ENCODE results near the gene LHX1. TPM values are rescaled to one million over a fixed set of nuclear protein-coding genes. Genes with fewer than 3 reads are reported as not detected.
A peak's percentile ranks its signal among the peaks of the same experiment; 100 is the strongest.

LHX1 gene
- polyA plus RNA-seq, 5 donors, result 0.31 TPM; not detected in 4

- DNase-seq, result no peak
Observed at GRCh38 chr17:36937959-36938565, 787 bp downstream of the LHX1 start.

- DNase-seq, result no peak
Observed at GRCh38 chr17:36938566-36939051, 1.3 kb downstream of the LHX1 start.

GRCh38 chr17:36939052-36939801 is 2.0 kb downstream of the LHX1 start:
- DNase-seq, result no peak

- DNase-seq, result no peak
Observed at GRCh38 chr17:36939802-36940312, 2.6 kb downstream of the LHX1 start.

- DNase-seq, result no peak
Observed at GRCh38 chr17:36940313-36941264, 3.3 kb downstream of the LHX1 start.

GRCh38 chr17:36941265-36942010 is 4.2 kb downstream of the LHX1 start:
- DNase-seq, result no peak

- DNase-seq, result no peak
Observed at GRCh38 chr17:36942019-36942599, 4.8 kb downstream of the LHX1 start.

- no peak for DNase-seq
Observed at GRCh38 chr17:36942631-36943125, 5.4 kb downstream of the LHX1 start.

- no peak for DNase-seq
Observed at GRCh38 chr17:36943250-36944191, 6.2 kb downstream of the LHX1 start.

GRCh38 chr17:36944553-36944952 is 7.3 kb downstream of the LHX1 start:
- no peak for DNase-seq

GRCh38 chr17:36945140-36945539 is 7.9 kb downstream of the LHX1 start:
- no peak for DNase-seq

- no peak for DNase-seq
Observed at GRCh38 chr17:36945959-36946725, 8.9 kb downstream of the LHX1 start.

- no peak for DNase-seq
Observed at GRCh38 chr17:36946726-36947091, 9.4 kb downstream of the LHX1 start.

GRCh38 chr17:36947922-36948716 is 10.8 kb downstream of the LHX1 start:
- no peak for DNase-seq

GRCh38 chr17:36948717-36949460 is 11.6 kb downstream of the LHX1 start, which contains the start of gene AATF:
AATF (plus strand) TSS chr17:36948954; CDS start chr17:36949126, 172 bp downstream.
- DNase-seq, result peak; percentile 97 to 98

GRCh38 chr17:36949461-36949927 is 12.2 kb downstream of the LHX1 start:
- no peak for DNase-seq

- DNase-seq, result no peak
Observed at GRCh38 chr17:36950027-36950426, 12.8 kb downstream of the LHX1 start.
